Measurements from ENCODE around the gene MIGA2. TPM values are rescaled to one million over a fixed set of nuclear protein-coding genes. Genes with fewer than 3 reads are reported as not detected.
A peak's percentile ranks its signal among the peaks of the same experiment; 100 is the strongest.

The MIGA2 gene
- total and polyA plus RNA-seq, 9 of the 15 experiments (the other 6 are each of a cell fraction or from before 2014, with no cell fraction given) = 0.15 to 54.1 (median 18.0) TPM

DNA sequence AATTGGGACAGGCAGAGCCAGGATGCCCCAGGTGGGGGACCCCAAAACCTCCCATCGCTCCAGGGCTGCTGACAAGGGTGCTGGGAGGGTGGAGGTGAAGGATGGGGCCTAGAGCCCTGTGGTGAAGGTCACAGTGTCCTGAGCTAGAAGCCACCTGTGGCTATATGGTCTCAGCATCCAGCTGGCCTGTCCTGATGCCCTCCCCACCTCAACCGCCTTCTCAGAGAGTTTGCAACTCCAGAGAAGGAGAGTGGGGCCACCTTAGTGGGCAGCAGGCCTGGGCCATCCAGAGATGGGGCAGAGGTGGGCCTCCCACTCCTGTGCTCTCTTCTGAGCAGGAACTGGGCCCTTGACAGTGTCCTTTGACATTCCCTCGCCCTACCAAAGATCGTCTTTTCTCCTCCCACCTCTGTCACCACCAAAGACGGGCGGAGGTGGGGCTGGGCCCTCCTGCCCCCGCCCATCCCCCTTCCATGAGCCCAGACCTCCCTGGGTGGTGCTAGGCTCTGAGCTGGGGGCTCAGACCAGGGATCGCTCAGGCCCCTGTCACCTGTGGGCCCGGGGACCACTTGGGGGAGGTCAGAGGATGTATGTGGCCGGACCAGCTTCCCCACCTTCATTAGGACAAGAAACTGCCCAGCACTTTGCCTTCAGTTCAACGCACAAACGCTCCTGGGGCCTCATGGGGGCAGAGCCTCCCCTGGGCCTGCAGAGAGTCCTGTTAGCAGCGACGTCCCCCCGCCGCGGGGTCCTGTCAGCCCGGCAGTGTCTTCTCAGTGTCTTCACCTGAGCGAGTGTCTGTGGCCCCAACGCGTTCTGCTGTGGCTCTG is 34.5 kb downstream of the MIGA2 start (continued):
- TF ChIP-seq, protein P1, sequence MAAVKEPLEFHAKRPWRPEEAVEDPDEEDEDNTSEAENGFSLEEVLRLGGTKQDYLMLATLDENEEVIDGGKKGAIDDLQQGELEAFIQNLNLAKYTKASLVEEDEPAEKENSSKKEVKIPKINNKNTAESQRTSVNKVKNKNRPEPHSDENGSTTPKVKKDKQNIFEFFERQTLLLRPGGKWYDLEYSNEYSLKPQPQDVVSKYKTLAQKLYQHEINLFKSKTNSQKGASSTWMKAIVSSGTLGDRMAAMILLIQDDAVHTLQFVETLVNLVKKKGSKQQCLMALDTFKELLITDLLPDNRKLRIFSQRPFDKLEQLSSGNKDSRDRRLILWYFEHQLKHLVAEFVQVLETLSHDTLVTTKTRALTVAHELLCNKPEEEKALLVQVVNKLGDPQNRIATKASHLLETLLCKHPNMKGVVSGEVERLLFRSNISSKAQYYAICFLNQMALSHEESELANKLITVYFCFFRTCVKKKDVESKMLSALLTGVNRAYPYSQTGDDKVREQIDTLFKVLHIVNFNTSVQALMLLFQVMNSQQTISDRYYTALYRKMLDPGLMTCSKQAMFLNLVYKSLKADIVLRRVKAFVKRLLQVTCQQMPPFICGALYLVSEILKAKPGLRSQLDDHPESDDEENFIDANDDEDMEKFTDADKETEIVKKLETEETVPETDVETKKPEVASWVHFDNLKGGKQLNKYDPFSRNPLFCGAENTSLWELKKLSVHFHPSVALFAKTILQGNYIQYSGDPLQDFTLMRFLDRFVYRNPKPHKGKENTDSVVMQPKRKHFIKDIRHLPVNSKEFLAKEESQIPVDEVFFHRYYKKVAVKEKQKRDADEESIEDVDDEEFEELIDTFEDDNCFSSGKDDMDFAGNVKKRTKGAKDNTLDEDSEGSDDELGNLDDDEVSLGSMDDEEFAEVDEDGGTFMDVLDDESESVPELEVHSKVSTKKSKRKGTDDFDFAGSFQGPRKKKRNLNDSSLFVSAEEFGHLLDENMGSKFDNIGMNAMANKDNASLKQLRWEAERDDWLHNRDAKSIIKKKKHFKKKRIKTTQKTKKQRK (IDR thresholded peaks at IDR 0.05; ENCODE audit: borderline replicate concordance, low read depth, low read length) = no peak
- TF ChIP-seq FOXK1 (CRISPR knock-in tag; IDR thresholded peaks at IDR 0.05; ENCODE audit: borderline replicate concordance) (no peak), POLR2G (IDR thresholded peaks at IDR 0.05; ENCODE audit: low read depth, low read length) (0 out of 2 replicates have a peak, but pooled peaks have one; percentile 38), TCF3 (CRISPR knock-in tag; IDR thresholded peaks at IDR 0.05) (no peak), ZNF140 (CRISPR knock-in tag; IDR thresholded peaks at IDR 0.05) (no peak), SMARCA4 (IDR thresholded peaks at IDR 0.05) (no peak), ZFPM2 (CRISPR knock-in tag; IDR thresholded peaks at IDR 0.05) (no peak), PRMT5 (CRISPR knock-in tag; IDR thresholded peaks at IDR 0.05) (no peak)
- TF ChIP-seq, protein P2, sequence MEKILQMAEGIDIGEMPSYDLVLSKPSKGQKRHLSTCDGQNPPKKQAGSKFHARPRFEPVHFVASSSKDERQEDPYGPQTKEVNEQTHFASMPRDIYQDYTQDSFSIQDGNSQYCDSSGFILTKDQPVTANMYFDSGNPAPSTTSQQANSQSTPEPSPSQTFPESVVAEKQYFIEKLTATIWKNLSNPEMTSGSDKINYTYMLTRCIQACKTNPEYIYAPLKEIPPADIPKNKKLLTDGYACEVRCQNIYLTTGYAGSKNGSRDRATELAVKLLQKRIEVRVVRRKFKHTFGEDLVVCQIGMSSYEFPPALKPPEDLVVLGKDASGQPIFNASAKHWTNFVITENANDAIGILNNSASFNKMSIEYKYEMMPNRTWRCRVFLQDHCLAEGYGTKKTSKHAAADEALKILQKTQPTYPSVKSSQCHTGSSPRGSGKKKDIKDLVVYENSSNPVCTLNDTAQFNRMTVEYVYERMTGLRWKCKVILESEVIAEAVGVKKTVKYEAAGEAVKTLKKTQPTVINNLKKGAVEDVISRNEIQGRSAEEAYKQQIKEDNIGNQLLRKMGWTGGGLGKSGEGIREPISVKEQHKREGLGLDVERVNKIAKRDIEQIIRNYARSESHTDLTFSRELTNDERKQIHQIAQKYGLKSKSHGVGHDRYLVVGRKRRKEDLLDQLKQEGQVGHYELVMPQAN (IDR thresholded peaks at IDR 0.05; ENCODE audit: borderline replicate concordance) = no peak
